BJ (cell line): ENCODE data around the gene PPP1R9B. TPM values are rescaled to one million over a fixed set of nuclear protein-coding genes. Genes with fewer than 3 reads are reported as not detected.

Experiments used
- CTCF ChIA-PET: fragments of 350-600 bp; formaldehyde crosslinking; extraction: SDS; loops from one replicate; lab custom pipeline; 2021; ENCODE audit warnings: antibody characterized with exemption, inconsistent platforms; lab: Yijun Ruan, JAX
- POLR2A ChIA-PET: fragments of 300-600 bp; sonication (Branson Sonifier 250); formaldehyde crosslinking; extraction: SDS; loops from one replicate; lab custom pipeline; 2021; ENCODE audit warnings: antibody characterized with exemption; lab: Charles Lee
- DNase-seq: peaks from one replicate; pipeline ENCODE4 v3.0.0-alpha.2; 2011; ENCODE audit warnings: low read depth
- H3K27me3 ChIP-seq: 2 replicates; pipeline ENCODE4 v1.6.0; 2011; ENCODE audit warnings: low read length; ENCODE audit not compliant: control insufficient read depth, insufficient read depth
- H3K36me3 ChIP-seq: 2 replicates; pipeline ENCODE4 v1.5.1; 2011; ENCODE audit warnings: low read length; ENCODE audit not compliant: control insufficient read depth, insufficient read depth
- H3K4me3 ChIP-seq: 2 replicates; pipeline ENCODE4 v1.5.1; 2011; ENCODE audit warnings: low read depth, mild to moderate bottlenecking, control low read depth, low read length
- CTCF ChIP-seq: IDR thresholded peaks from 2 replicates; pipeline ENCODE4 v1.5.1; 2011; ENCODE audit warnings: low read depth, mild to moderate bottlenecking, control low read depth, inconsistent platforms, low read length, moderate library complexity; ENCODE audit not compliant: insufficient read depth
- polyA plus RNA-seq: library from polyadenylated mRNA; depleted of rRNA; stranded (reverse); fragments of >200 nt; gene quantifications from 2 replicates; pipeline ENCODE4 v1.2.3, GENCODE V29; 2011

Gene PPP1R9B
- polyA plus RNA-seq, 1 experiment, result 17.2 TPM

- H3K4me3 ChIP-seq, result no peak overlapping the region
- no peaks in the 10 kb centered on the region for H3K27me3 ChIP-seq
- no peak for TF ChIP-seq CTCF
- POLR2A ChIA-PET, result no interaction called here
- peaks cover 25% of the 10 kb centered on the region for H3K36me3 ChIP-seq
- CTCF ChIA-PET, result no interaction called here
- DNase-seq, result no peak
Measured at GRCh38 chr17:50105811-50106210, 44.7 kb downstream of the PPP1R9B start.

GRCh38 chr17:50103941-50104340, 46.5 kb downstream of the PPP1R9B start:
- H3K4me3 ChIP-seq, result no peak overlapping the region
- no peak for DNase-seq
- POLR2A ChIA-PET, result no interaction called here
- CTCF ChIA-PET, result interaction anchor here (1.4 to 4.2 kb wide), 5 partner anchors 9 to 76 kb away, joined by 4 to 17 read pairs (median 4); partner anchors contain the start of gene PDK2
- H3K36me3 ChIP-seq, result peaks cover 23% of the 10 kb centered on the region
- TF ChIP-seq CTCF, result no peak
- no peaks in the 10 kb centered on the region for H3K27me3 ChIP-seq

- H3K36me3 ChIP-seq, result peaks cover 23% of the 10 kb centered on the region
- H3K27me3 ChIP-seq, result no peaks in the 10 kb centered on the region
- DNase-seq, result no peak
- CTCF ChIA-PET, result interaction anchor here (1.6 to 4.2 kb wide), 4 partner anchors 9 to 12 kb away, joined by 4 to 17 read pairs (median 8); partner anchors contain the start of gene PDK2
- no peak for TF ChIP-seq CTCF
- no peak overlapping the region for H3K4me3 ChIP-seq
- POLR2A ChIA-PET, result no interaction called here
Measured at GRCh38 chr17:50103252-50103651, 47.2 kb downstream of the PPP1R9B start.

- no peak for DNase-seq
- H3K4me3 ChIP-seq, result no peak overlapping the region
- no peak for TF ChIP-seq CTCF
- peaks cover 24% of the 10 kb centered on the region for H3K36me3 ChIP-seq
- no peaks in the 10 kb centered on the region for H3K27me3 ChIP-seq
- ChIA-PET POLR2A (no interaction called here), CTCF (interaction anchor here (0.7 to 4.2 kb wide), 5 partner anchors 8 to 66 kb away, joined by 3 to 17 read pairs (median 8); partner anchors contain the start of gene PDK2)
Measured at GRCh38 chr17:50102164-50102991, 48.1 kb downstream of the PPP1R9B start.

- ChIA-PET CTCF (interaction anchor here (1.4 to 4.2 kb wide), 6 partner anchors 10 to 196 kb away, joined by 3 to 17 read pairs (median 7); no protein-coding TSS in a partner anchor), POLR2A (no interaction called here)
- TF ChIP-seq CTCF, result no peak; the same call in 1 of the 2 replicates
- no peak overlapping the region for H3K4me3 ChIP-seq
- peaks cover 20% of the 10 kb centered on the region for H3K36me3 ChIP-seq
- DNase-seq, result no peak
- no peaks in the 10 kb centered on the region for H3K27me3 ChIP-seq
Measured at GRCh38 chr17:50101346-50102163, 48.9 kb downstream of the PPP1R9B start.
